Measurements from ENCODE around the gene CDK5R2.
A peak's percentile ranks its signal among the peaks of the same experiment; 100 is the strongest.

Gene CDK5R2

DNA sequence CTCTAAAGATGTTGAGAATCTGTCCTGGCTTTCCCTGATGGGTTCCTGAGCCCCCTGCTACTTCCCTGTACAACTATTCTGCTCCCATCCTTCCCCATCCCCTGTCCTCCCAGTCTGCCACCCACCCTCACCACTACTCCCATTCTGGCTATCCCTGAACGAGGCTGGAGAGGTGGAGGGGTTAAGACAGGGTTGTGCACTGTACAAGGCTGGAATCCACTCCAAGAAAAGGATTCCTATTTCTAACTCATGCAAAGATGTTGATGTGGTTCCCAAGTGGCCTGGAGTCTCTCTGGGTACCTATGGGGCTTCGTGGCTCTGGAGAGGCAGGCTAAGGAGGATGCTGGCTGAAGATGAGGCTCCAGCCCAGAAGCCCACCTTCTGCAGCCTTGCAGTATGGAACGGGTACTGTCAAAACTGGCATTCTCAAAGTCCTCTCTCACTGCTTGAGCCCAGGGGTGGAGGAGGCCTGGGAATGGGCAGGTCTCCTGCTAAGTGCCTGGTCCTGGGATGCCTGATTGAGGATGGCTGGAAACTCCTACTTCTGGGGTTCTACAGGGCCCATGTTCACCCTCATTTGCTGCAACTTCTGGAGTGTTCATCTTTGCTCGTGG is 26.8 kb downstream of the CDK5R2 start:
- DNase-seq (ENCODE audit: low spot score) (no peak), FAIRE-seq (no peak)

GRCh38 chr2:218988164-218988563 is 28.7 kb downstream of the CDK5R2 start:
- FAIRE-seq (no peak), DNase-seq (ENCODE audit: low spot score) (no peak)

DNA sequence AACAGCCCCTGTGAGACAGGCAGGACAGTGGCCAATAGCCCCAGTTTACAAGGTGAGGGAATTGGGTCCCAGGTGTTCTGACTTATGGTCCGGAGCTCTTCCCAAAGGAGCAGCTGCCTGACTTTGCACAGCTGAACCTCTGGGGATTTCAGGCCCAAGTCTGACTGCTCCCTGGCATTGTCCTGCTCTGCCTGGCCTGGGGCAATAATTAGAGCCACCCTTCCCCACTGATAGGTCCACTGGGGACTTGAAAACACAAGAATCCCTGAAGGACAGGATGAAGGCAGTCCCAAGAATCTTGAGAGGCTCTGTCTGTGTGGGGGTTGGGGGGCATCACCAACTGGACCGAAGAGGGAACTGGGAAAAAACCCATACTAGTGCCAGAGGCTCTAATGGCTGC is 29.2 kb downstream of the CDK5R2 start:
- no peak for FAIRE-seq
- DNase-seq (ENCODE audit: low spot score), result no peak

- no peak for FAIRE-seq
- no peak for DNase-seq (ENCODE audit: low spot score)
Measured at GRCh38 chr2:218990052-218990451, 30.6 kb downstream of the CDK5R2 start.

GRCh38 chr2:218990612-218991011 is 31.1 kb downstream of the CDK5R2 start:
- FAIRE-seq, result no peak

GRCh38 chr2:218991674-218992168 is 32.3 kb downstream of the CDK5R2 start:
- DNase-seq (ENCODE audit: low spot score) (no peak), FAIRE-seq (no peak)

More at GRCh38 chr2:218990612-218991011, 31.1 kb downstream of the CDK5R2 start:
- DNase-seq (ENCODE audit: low spot score), result no peak

DNA sequence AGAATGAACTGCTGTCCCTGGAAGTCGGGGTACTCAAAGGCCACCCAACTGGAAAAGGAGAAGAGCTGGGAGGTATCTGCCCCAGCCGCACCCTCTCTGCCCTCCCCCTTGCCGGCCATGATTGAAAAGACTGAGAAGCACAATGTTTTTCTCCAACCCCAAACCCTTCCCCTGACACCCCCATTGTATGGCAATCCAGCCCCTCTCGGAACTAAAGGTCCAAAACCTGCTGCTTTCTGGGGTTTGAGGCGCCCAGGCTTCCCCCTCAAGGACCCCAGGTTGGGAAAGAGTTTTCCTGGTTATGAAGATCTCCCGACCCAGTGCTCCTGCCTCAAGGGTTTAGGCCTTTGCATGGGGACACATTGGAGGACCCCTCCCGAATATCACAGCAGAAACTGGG is 32.7 kb downstream of the CDK5R2 start:
- DNase-seq (ENCODE audit: low spot score), result no peak
- FAIRE-seq, result no peak

- DNase-seq (ENCODE audit: low spot score) (no peak), FAIRE-seq (no peak)
Measured at GRCh38 chr2:218992703-218993344, 33.4 kb downstream of the CDK5R2 start.

DNA sequence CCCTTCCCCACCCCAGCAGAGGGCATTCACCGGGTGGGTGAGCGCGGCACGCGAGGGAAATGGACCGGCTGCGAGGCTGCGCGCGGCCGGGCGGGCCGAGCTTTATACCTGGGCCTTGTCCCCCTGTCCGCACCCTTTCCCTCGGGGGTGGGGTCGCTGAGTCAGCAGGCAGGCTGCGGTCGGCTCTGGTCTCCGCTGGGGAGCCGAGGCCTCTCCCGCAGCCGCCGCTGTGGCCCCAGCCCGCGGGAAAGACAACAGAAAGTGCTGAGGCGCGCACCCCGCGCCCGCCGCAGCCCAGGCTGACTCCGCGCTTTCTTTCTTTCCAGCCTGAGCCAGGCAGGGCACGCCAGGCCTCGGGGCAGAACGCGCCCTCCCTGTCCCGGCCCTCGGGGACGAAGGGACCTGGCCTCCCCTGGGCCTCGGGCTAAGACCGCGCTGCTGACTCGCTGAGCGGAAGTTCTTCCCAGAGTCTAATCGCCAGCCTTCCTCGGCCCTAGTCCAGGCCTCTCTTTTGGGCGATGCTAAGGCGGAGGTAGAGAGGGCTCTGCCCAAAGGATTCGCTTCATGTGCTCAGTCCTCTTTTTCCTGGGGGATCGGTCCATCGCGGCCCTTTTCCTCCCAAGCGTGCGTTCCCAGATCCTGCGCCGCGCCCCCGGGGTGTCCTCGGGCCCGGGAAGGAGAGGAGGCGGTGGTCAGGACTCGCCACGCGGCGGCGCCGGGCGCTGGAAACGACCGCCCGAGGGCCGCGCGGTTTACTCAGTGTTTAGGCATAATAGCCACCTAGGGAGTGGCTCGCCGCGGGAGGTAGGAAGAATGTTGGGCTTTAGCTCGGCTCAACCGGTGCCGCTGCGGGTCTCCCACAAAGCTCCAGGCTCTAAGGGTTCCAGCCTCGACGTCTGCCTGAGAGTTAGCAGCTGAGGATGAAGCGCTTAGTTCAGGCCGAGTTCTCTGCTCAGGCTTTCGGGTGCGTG is 34.2 kb downstream of the CDK5R2 start, which contains the start of gene CRYBA2:
Gene CRYBA2, minus strand, starts transcription at position 78 of the 971 bp plus-strand sequence. CDS start 246 bp downstream, outside the sequence.
- no peak for FAIRE-seq
- DNase-seq (ENCODE audit: low spot score), result no peak

DNA sequence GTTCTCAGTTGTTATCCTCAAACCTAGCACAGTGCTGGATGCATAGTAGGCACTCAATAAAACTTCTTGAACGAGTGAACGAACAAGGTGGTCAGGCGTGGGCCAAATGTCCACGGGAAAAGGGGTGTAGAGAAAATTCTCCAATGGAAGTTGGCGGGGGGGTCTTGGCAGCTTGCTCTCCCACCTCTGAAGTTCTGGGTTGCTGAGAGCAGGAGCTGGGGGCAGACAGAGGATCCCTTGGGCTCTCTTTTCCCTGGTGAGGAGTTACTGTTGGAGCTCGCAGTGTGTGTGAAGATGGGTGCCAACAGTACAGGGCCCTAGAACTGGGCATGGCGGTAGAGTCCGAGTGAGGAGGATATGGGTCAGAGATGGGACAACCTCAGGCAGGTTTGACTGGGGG is 36.1 kb downstream of the CDK5R2 start:
- FAIRE-seq (no peak), DNase-seq (ENCODE audit: low spot score) (no peak)

DNA sequence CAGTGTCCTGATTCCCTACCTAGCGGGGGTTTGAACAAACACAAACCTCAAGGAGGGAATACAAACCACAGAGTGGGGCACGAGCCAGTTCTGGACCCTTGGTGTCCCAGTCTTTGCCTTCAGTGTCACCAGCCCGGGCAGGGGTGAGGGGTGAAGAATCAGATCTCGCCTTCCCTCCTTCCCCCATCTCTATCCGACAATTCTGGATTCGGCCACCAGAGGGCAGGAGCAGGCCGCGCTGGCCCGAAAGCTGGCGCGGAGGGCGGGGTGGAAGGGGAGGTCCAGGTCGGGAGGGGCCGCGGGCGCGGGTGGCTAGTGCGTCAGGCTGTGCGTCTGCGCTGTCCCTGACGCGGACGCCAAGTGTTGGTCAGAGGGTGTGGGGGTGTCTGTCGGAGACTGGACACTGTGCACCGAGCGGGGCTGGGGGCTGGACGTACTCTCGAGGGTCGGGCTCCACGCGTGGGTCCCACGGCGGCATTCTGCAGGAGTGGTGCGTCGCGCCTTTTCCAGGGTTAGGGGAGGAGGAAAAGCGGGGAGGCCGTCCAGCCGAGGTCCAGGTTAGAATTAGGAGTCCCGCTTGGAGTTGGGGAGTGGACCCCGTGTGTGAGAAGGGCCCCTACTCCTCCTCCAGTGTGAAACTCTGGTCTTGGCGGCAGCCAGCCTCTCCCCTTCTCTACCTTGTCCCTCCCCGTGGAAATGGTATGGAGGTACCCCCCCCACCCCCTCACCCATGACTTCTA is 36.7 kb downstream of the CDK5R2 start:
- FAIRE-seq (no peak), DNase-seq (ENCODE audit: low spot score) (peak; percentile 63)

DNA sequence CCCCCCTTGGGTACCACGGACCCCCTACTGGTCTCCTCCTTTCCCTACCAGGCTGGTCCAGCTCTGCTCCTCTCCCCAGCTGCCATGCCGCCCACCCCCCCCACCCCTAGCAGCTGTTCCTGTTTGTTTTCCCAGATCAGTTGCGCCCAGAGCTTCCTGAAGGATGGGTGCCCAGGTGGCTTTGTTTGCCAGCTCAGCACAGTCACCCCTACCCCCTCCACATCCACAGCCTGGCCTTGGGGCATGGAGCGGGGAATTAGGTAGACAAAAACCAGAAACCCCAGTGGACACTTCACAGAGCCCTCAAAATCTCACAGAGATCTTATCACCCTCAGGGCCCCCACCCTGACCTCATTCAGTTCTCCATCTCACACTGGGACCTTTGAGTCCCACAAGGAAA is 37.5 kb downstream of the CDK5R2 start:
- DNase-seq (ENCODE audit: low spot score), result no peak
- no peak for FAIRE-seq

DNA sequence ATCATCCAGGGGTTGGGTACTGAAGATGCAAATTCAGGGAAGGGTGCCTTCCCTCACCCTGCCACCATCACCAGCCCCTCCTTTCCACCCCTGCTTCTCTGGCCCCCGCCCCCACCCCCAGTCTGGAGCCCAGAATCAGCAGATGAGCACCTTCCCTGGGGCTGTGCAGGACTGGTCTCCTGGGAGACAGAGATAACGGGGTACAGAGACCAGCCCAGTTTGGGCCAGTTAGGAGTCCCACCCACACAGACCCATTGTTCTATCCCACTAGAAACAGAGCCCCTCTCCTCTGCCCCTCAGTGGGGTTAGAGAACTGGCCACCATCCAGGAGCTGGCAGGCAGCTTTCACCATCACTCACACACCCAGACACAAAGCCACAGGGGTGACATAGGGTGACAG is 38.3 kb downstream of the CDK5R2 start:
- FAIRE-seq (no peak), DNase-seq (ENCODE audit: low spot score) (no peak)

DNA sequence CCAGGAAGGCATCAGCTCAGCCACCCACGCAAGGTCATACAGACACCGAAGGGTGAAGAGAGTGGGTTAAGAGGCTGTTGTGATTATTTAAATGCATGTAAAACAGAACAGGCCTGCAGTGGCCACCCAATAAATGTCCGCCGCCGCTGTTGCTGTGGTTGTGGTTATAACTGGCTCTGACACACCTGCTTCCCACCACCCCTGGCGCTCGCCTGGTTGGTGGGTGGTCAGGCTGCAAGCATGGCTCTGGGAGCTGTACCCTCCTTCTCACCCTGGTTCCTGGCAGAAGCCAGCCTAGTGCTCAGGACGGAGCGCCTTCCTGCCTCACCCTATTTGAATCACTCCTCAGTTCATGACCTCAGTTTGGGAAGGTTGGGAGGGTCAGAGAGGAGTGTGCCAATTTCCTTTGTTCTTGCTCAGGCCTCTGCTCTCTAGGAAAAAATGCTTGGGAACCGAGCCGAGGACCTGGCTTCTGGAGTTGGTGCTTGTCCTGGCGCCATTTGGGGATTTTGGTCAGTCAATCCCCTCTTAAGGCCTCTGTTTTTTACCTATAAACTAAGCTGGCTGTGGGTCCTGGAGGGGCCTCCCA is 39.0 kb downstream of the CDK5R2 start:
- no peak for FAIRE-seq
- DNase-seq (ENCODE audit: low spot score), result no peak

DNA sequence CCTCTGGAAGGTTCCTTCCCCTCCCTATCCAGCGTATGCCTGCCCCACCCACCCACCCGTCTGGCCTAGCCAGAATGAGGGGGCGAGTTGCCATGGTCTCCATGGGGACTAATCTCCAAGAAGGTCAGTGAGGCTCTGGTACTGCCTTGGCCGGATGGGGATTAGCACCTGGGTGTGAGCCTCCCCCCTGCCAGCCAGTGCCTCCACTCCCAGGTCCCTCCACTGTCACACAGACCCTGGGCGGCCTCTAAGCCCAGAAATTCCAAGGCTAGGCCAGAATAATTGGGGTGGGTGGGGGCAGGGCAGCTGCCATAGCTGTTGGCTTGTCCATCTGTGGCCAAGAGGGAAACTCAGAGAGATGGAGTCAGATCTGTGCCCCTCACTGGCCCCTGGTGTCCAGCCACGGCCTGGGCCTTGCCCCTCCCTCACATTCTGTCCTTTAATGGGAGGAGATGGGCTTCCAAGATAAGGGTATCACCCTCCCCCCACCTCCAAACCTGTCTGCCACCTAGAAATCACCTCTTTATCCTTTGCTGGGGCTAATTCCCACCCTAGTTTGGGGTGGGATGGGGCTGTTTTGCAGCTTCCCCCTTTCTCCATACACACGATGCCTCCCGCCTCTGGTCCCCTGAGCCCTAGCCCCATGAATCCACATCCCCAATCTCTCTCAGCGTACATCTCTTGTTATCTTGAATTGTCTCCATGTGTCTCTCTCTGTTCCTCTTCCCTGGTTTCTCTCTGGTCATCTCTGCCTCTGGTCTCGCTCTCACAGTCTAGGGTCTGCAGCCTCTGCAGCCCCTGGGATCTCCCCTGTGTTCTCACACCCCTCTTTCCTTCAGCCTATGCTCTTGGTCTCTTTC is 39.8 kb downstream of the CDK5R2 start:
- DNase-seq (ENCODE audit: low spot score) (no peak), FAIRE-seq (no peak)

GRCh38 chr2:218999881-219000568 is 40.6 kb downstream of the CDK5R2 start:
- DNase-seq (ENCODE audit: low spot score) (no peak), FAIRE-seq (no peak)

DNA sequence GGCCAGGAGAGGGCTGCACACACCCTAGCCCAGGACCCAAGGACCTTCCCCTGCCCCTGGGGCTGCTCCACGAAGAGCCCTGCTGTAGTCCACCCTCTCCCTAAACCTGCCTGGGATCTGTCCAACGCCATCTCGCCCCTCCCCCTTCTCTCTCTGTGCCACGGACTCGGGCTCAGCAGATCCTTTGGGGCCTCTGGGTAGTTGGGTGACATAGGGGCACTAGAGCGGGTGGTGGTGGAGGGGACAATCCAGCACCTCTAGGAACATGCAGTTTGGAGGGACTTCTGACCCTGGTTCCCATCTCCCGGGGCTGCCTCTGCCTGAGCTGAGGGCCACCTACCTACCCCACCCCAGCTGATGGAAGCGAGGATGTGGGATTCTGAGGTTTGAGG is 41.1 kb downstream of the CDK5R2 start:
- no peak for DNase-seq (ENCODE audit: low spot score)

GRCh38 chr2:219001100-219001576 is 41.7 kb downstream of the CDK5R2 start:
- FAIRE-seq (no peak), DNase-seq (ENCODE audit: low spot score) (no peak)

More for the DNA sequence above, 41.1 kb downstream of the CDK5R2 start:
- no peak for FAIRE-seq

All from RCC 7860 (cell line).